Natural killer cell (primary cell): ENCODE results near the gene TGFBR3. TPM values are rescaled to one million over a fixed set of nuclear protein-coding genes. Genes with fewer than 3 reads are reported as not detected.

Experiments used
- ATAC-seq, 3 donors: fragments of 150-1000 bp in 2 of 3; fragments of 200-7000 bp in 1 of 3; cut with Tn5 transposase; 1 replicate in 1 of 3; 2 replicates in 2 of 3; pipeline ENCODE4 v1.10.0; 2021; ENCODE audit warnings: mild to moderate bottlenecking in 2 of 3, moderate library complexity in 2 of 3
- DNase-seq, 2 donors: peaks; one replicate each; pipeline versions ENCODE4 v3.0.0 to v3.0.0-alpha.2; 2013 to 2021; ENCODE audit warnings: mixed read lengths in 1 of 2
- H3K27ac ChIP-seq: one replicate; pipeline ENCODE4 v1.5.1; 2013; ENCODE audit warnings: mild to moderate bottlenecking, low read length
- H3K27me3 ChIP-seq: one replicate; pipeline ENCODE4 v1.6.1; 2013; ENCODE audit warnings: low read length; ENCODE audit not compliant: control insufficient read depth, insufficient read depth
- H3K36me3 ChIP-seq: one replicate; pipeline ENCODE4 v1.6.1; 2013; ENCODE audit warnings: low read length; ENCODE audit not compliant: control insufficient read depth, insufficient read depth
- H3K4me1 ChIP-seq: one replicate; pipeline ENCODE4 v1.6.1; 2013; ENCODE audit warnings: low read length; ENCODE audit not compliant: control insufficient read depth, insufficient read depth
- H3K4me3 ChIP-seq: one replicate; pipeline ENCODE4 v1.5.1; 2013; ENCODE audit warnings: low read length
- H3K9me3 ChIP-seq: one replicate; pipeline ENCODE4 v1.6.1; 2013; ENCODE audit warnings: low read length; ENCODE audit not compliant: control insufficient read depth, insufficient read depth
- H3K27ac Mint-ChIP-seq, 2 donors: one replicate each; pipeline ENCODE4 v1.8.0; 2022; ENCODE audit warnings: mild to moderate bottlenecking in 2 of 2, mixed read lengths in 2 of 2, moderate library complexity in 1 of 2
- H3K27me3 Mint-ChIP-seq, 2 donors: one replicate each; pipeline ENCODE4 v1.8.0; 2022; ENCODE audit warnings: low read depth in 2 of 2, mixed read lengths in 2 of 2
- H3K36me3 Mint-ChIP-seq: one replicate; pipeline ENCODE4 v1.8.0; 2022; ENCODE audit warnings: mixed read lengths
- H3K4me1 Mint-ChIP-seq, 2 donors: one replicate each; pipeline ENCODE4 v1.8.0; 2022; ENCODE audit warnings: mixed read lengths in 2 of 2
- H3K4me3 Mint-ChIP-seq: one replicate; pipeline ENCODE4 v1.8.0; 2022; ENCODE audit warnings: mild to moderate bottlenecking, moderate library complexity, mixed read lengths
- H3K9me3 Mint-ChIP-seq, 2 donors: one replicate each; pipeline ENCODE4 v1.8.0; 2022; ENCODE audit warnings: mixed read lengths in 2 of 2
- CTCF ChIP-seq: fragments of 200-600 bp; IDR thresholded peaks from one replicate; pipeline ENCODE4 v1.8.0; 2022; ENCODE audit warnings: antibody characterized with exemption
- WGBS: methylation state at CpG from one replicate; pipeline ENCODE4 v1.1.7; 2013; ENCODE audit warnings: missing lambda C conversion rate; ENCODE audit not compliant: insufficient coverage; 5-methylcytosine and 5-hydroxymethylcytosine counted together
- intact Hi-C: fragments of 100-400 bp; cut with micrococcal nuclease; formaldehyde crosslinking; loops from one replicate; pipeline ENCODE4 v1.14.2; 2022
- total RNA-seq, 4 donors: library from RNA; stranded (reverse); fragments of 120-200 nt in 1 of 4; gene quantifications; one replicate each; pipeline versions ENCODE4 v1.2.3 to v1.2.4, GENCODE V29; 2013 to 2022

The TGFBR3 gene
- total RNA-seq, 3 donors from 2014 or later (not counting 1 experiment from before 2014, with no cell fraction given), result 225 to 274 (median 243) TPM

DNA sequence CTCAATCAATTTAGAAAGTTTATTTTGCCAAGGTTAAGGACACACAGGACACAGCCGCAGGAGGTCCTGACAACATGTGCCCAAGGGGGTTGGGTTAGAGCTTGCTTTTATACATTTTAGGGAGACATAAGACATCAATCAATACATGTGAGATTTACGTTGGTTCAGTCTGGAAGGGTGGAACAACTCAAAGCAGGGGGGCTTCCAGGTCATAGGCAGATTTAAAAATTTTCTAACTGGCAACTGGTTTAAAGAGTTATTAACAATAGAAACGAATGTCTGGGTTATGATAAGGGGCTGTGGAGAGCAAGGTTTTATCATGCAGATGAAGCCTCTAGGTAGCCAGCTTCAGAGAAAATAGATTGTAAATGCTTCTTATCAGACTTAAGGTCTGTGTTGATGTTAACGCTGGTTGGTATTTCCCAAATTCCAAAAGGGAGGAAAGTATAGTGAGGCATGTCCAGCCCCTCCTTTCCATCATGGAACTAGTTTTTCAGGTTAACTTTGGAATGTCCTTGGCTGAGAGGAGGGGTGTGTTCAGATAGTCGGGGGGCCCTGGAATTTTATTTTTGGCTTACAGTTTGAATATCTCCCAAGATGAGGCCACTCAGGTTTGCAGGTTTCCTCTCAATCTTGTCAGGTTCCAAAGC, 31.0 kb upstream of the TGFBR3 start:
- H3K27ac ChIP-seq, result no peak overlapping the region
- no peak overlapping the region for H3K4me3 Mint-ChIP-seq
- H3K4me3 ChIP-seq, result no peak overlapping the region
- no peaks in the 10 kb centered on the region for H3K9me3 ChIP-seq
- ATAC-seq (no peak), DNase-seq (no peak)
- H3K4me1 ChIP-seq, result no peaks in the 10 kb centered on the region
- H3K4me1 Mint-ChIP-seq, result no peaks in the 10 kb centered on the region
- intact Hi-C loops, result no loop called here
- WGBS, result 88% methylated on average over 5 of the region's 5 CpGs
- no peaks in the 10 kb centered on the region for H3K36me3 Mint-ChIP-seq
- no peaks in the 10 kb centered on the region for H3K27me3 Mint-ChIP-seq
- H3K27me3 ChIP-seq, result no peaks in the 10 kb centered on the region
- no peaks in the 10 kb centered on the region for H3K9me3 Mint-ChIP-seq
- H3K36me3 ChIP-seq, result no peaks in the 10 kb centered on the region
- no peak for TF ChIP-seq CTCF
- no peak overlapping the region for H3K27ac Mint-ChIP-seq

GRCh38 chr1:91916046-91916445, 30.1 kb upstream of the TGFBR3 start:
- Mint-ChIP-seq H3K4me1 (no peaks in the 10 kb centered on the region), H3K9me3 (no peaks in the 10 kb centered on the region), H3K27me3 (no peaks in the 10 kb centered on the region), H3K27ac (no peak overlapping the region), H3K4me3 (no peak overlapping the region), H3K36me3 (no peaks in the 10 kb centered on the region)
- DNase-seq (no peak), ATAC-seq (no peak)
- H3K9me3 ChIP-seq, result no peaks in the 10 kb centered on the region
- intact Hi-C loops, result no loop called here
- no peak for TF ChIP-seq CTCF
- no peaks in the 10 kb centered on the region for H3K36me3 ChIP-seq
- no peak overlapping the region for H3K27ac ChIP-seq
- WGBS, result 76% methylated on average over 3 of the region's 4 CpGs
- no peak overlapping the region for H3K4me3 ChIP-seq
- H3K4me1 ChIP-seq, result no peaks in the 10 kb centered on the region
- no peaks in the 10 kb centered on the region for H3K27me3 ChIP-seq

DNA sequence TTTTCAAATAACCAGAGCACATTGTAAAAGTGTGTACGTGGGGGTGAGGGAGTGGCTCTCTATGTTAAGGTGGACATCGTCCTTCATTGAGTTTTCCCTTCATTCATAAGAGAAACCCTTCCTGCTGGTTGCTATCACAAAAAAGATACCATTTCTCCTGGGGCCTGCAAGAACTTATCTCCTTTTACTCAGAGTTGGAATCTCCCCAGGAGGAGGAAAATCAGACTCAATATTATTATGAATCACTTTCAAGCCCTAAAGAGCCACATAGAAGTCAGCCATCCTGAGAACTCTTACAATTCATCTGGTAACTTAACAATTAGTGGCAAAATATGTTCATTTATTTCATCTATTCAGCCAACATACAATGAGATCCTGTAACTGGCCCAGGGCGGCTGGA, 27.1 kb upstream of the TGFBR3 start:
- intact Hi-C loops, result no loop called here
- H3K9me3 Mint-ChIP-seq, result no peaks in the 10 kb centered on the region
- H3K4me1 Mint-ChIP-seq, result no peaks in the 10 kb centered on the region
- ATAC-seq, result no peak
- no peaks in the 10 kb centered on the region for H3K27me3 ChIP-seq
- no peaks in the 10 kb centered on the region for H3K27me3 Mint-ChIP-seq
- DNase-seq, result no peak
- no peak overlapping the region for H3K27ac ChIP-seq
- H3K36me3 Mint-ChIP-seq, result no peaks in the 10 kb centered on the region
- no peaks in the 10 kb centered on the region for H3K4me1 ChIP-seq
- no peaks in the 10 kb centered on the region for H3K36me3 ChIP-seq
- 100% methylated on average over 1 of the region's 3 CpGs for WGBS
- no peaks in the 10 kb centered on the region for H3K9me3 ChIP-seq
- no peak overlapping the region for H3K4me3 Mint-ChIP-seq
- H3K4me3 ChIP-seq, result no peak overlapping the region
- TF ChIP-seq CTCF, result no peak
- no peak overlapping the region for H3K27ac Mint-ChIP-seq

GRCh38 chr1:91912266-91912665, 26.3 kb upstream of the TGFBR3 start:
- ATAC-seq (no peak), DNase-seq (no peak)
- Mint-ChIP-seq H3K4me3 (no peak overlapping the region), H3K27ac (no peak overlapping the region), H3K36me3 (no peaks in the 10 kb centered on the region), H3K27me3 (no peaks in the 10 kb centered on the region), H3K9me3 (no peaks in the 10 kb centered on the region), H3K4me1 (no peaks in the 10 kb centered on the region)
- Histone ChIP-seq H3K27ac (no peak overlapping the region), H3K4me1 (no peaks in the 10 kb centered on the region), H3K9me3 (no peaks in the 10 kb centered on the region), H3K4me3 (no peak overlapping the region), H3K36me3 (no peaks in the 10 kb centered on the region), H3K27me3 (no peaks in the 10 kb centered on the region)
- intact Hi-C loops, result no loop called here
- no CpG with 5 or more reads among the region's 1 CpG for WGBS
- no peak for TF ChIP-seq CTCF
